ENCODE data around the gene KIAA1191.

The KIAA1191 gene

GRCh38 chr5:176365351-176366231 is 4.0 kb upstream of the KIAA1191 start, which contains the start of gene ARL10:
TSS of gene ARL10 (plus strand) at chr5:176365487. CDS start at chr5:176365564, 77 bp downstream.
- DNase-seq = no peak

- no peak for DNase-seq
Measured at GRCh38 chr5:176364765-176365350, 3.3 kb upstream of the KIAA1191 start.

GRCh38 chr5:176362233-176362490 is 598 bp upstream of the KIAA1191 start:
- DNase-seq = no peak

GRCh38 chr5:176360894-176361436 is 599 bp downstream of the KIAA1191 start:
- no peak for DNase-seq

- DNase-seq = no peak
Measured at GRCh38 chr5:176359658-176360057, 1.9 kb downstream of the KIAA1191 start.

GRCh38 chr5:176356179-176356566 is 5.4 kb downstream of the KIAA1191 start:
- no peak for DNase-seq

GRCh38 chr5:176355400-176356178 is 6.0 kb downstream of the KIAA1191 start:
- DNase-seq = peak; percentile 39

- no peak for DNase-seq
Measured at GRCh38 chr5:176353533-176353932, 8.0 kb downstream of the KIAA1191 start.

- DNase-seq = no peak
Measured at GRCh38 chr5:176352116-176352878, 9.3 kb downstream of the KIAA1191 start.

GRCh38 chr5:176350416-176350815 is 11.1 kb downstream of the KIAA1191 start:
- DNase-seq = no peak

GRCh38 chr5:176342766-176343458 is 18.7 kb downstream of the KIAA1191 start:
- peak; percentile 23 for DNase-seq

GRCh38 chr5:176342158-176342483 is 19.4 kb downstream of the KIAA1191 start:
- no peak for DNase-seq

GRCh38 chr5:176341325-176342157 is 20.0 kb downstream of the KIAA1191 start:
- no peak for DNase-seq

GRCh38 chr5:176339304-176339703 is 22.3 kb downstream of the KIAA1191 start:
- DNase-seq = no peak

- DNase-seq = no peak
Measured at GRCh38 chr5:176337913-176338312, 23.7 kb downstream of the KIAA1191 start.

GRCh38 chr5:176334031-176334770 is 27.4 kb downstream of the KIAA1191 start:
- DNase-seq = no peak

- no peak for DNase-seq
Measured at GRCh38 chr5:176320577-176320976, 41.0 kb downstream of the KIAA1191 start.

GRCh38 chr5:176319827-176320554 is 41.6 kb downstream of the KIAA1191 start:
- DNase-seq = no peak

GRCh38 chr5:176317534-176318374 is 43.8 kb downstream of the KIAA1191 start:
- DNase-seq = no peak

All from NCI-H524 treated with DMSO at 0.1 percent for 48 hours (cell line).